ENCODE results near the gene APLP1.
"Not testable (repeated sequence)": the region's sequence is repeated elsewhere in the genome, so short reads cannot be mapped to it uniquely, and the experiment has no call there.

The APLP1 gene

DNA sequence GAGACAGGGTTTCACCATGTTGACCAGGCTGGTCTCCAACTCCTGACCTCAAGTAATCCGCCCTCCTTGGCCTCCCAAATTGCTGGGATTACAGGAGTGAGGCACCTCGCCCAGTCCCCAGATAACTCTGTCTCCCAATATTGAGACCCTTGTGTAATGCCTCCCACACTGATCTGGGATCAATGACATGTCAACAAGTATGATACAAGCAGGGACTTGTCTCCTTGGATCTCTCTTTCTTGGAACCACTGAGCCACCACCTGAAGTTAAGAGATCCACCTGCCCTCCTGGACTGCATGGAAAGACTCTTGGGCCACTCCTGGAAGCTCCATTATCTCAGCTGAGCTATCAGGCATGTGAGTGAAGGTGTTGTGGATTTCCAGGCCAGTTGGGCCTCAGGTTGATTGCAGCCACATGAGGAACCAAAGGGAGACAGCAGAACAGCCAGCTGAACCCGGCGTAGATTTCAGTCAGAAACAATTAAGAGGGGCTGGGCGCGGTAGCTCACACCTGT, 16.9 kb downstream of the APLP1 start:
- no peak for DNase-seq

DNA sequence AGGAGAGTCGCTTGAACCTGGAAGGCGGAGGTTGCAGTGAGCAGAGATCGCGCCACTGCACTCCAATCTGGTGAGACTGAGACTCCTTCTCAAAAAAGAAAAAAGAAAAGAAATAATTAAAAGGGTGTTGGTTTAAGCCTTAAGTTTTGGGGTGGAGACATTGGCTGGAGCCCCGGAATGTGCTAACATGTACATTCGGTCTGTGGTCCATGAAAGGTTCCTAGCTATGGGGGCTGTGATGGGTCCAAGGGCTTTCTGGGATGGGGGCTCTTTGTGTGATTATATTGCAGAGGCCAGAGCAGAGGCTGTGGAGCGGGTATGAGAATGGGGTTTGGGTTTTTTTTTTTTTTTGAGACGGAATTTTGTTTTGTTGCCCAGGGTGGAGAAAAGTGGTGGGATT, 17.5 kb downstream of the APLP1 start:
- no peak for DNase-seq

DNA sequence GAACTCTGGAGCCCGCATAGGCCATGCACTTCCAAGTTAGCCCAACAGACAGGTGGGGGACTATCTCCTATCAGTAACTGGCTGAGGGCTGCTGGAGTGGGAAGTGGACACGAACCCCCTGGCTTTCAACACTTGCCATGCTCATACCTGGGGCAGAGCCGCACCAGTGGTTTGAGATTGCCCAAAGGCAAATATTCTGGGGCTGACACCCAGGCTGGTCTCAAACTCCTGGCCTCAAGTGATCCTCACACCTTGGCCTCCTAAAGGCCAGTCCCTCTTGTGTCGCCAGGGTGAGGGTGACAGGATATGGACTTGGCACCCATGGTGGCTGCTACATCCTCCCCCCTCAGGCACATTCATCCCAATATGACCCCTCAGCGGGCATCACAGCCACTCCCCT, 18.8 kb downstream of the APLP1 start:
- no peak for DNase-seq

DNA sequence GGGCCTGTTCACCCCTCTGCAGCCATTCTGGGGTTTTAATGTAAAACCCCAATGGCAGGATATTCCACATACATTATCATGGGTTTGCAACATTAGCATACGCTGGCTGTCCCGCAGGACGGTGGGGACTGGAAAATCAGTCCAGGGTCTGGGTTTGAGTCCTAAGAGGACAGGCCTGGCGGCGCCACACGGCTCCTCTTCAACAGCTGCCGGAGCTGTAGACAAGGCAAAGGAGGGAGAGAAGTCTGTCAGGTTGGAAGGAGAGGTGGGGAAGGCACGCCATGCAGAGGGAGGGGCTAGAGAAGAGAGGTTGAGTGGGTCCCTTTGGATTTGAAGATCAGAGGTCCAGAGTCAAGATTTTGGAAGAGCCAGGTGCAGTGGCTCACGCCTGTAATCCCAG, 20.0 kb downstream of the APLP1 start:
- no peak for DNase-seq

DNA sequence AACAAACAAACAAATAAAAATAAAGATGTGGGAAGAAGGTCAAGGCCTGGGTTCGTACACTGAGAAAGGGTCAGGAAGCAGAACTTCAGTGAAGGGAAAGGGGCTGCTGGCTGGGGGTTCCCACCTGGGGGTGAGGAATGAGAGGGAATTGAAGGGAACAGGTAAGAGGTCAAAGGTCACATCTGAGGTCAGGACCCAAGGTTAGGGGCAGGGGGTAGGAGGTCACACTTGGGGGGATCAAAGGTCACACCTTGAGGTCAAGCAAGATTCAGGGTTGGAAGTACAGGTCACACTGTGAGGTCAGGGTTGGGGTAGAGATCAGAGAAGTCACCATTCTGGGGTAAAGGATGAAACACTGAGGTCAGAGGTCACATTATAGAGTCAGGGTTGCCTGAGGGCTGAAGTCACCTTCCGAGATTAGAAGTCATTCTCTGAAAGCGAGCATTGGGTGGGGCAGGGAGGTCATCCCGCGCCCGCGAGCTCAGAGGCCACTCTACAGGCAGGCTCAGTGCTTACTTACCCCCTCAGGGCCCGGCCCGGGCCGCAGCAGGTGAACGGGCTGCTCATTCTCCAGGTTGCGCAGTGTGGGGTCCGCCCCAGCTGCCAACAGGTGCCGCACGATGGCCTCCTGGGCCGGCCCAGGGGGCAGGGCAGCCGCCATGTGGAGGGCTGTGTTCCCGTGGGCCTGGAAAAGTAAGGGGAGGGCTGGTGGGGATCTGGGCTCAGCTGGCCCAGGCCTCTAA, 21.2 kb downstream of the APLP1 start:
- DNase-seq, result no peak

DNA sequence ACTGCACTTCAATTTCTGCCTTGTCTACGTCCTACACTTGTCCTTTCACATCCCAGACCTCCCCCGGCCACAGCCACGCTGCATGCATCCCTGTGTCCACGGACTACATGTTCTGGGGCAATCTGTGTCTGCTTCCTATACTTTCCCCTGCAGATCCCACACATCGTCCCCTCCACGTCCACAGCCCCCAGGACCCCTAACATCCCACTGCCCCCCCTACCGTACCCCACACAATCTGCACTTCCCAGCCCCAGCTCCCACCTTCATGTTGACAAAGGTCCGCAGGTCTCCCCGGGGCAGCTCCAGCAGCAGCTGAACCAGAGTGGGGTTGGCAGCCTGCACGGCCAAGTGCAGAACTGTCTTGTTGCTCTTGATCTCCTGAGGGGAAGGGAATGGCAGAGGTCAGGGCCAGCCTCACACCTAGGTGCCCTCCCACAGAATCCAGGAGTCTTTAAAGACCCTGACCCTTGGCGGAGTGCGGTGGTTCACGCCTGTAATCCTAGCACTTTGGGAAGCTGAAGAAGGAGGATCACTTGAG, 21.8 kb downstream of the APLP1 start:
- DNase-seq, result no peak

DNA sequence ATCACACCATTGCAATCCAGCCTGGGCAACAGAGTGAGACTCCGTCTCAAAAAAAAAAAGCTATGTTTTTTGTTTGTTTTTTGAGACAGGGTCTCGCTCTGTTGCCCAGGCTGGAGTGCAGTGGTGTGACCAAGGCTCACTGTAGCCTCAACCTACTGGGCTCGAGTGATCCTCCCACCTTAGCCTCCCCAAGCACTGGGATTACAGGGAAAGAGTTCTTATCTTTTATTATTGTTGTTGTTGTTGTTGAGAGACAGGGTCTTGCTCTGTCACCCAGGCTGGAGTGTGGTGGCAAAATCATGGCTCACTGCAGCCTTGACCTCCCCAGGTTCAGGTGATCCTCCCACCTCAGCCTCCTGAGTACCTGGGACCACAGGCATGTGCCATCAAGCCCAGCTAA, 23.4 kb downstream of the APLP1 start:
- not testable (repeated sequence) for DNase-seq

DNA sequence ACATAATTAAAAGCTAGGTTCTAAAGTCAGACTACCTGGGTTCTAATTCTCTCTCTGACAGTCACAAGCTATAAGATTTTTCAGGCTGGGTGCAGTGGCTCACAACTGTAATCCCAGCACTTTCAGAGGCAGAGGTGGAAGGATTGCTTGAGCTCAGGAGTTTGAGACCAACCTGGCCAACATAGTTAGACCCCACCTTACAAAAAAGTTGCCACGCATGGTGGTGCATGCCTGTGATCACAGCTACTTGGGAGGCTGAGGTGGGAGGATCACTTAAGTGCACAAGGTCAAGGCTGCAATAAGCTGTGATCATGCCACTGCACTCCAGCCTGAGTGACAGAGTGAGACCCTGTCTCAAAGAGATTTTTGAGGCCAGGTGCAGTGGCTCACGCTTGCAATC, 26.0 kb downstream of the APLP1 start:
- no peak for DNase-seq

DNA sequence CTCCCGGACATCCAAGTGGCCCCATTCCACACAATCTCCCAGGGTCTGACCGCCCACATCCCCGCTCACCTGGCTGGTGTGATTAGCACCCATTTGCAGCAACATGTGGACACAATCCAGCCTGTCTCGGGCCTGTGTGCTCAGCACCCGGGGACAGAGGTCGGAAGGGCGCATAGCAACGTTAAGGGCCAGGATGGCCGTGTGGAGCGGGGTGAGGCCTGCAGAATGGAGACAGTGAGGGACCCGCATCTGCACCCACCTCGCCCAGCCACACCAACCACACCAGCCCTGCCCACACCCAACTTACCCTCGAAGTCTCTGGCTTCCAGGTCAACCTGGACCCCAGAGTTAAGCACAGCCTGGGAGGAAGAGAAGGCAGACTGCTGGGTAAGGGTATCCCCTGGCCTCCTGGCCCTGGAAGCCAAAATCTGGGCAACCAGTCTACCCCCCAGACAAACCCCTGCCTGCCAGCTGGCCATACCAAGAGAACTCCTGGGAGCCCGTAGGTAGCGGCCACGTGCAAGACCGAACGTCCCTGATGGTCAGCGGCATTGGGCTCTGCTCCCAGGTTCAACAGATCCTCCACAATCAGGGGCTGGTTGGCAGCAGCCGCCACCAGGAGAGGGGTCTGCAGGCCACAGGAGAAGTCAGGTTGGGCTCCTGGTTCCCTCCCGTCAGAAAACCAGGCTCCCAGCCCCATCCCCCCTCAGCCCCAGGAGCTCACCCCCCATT, 27.7 kb downstream of the APLP1 start:
- no peak for DNase-seq

DNA sequence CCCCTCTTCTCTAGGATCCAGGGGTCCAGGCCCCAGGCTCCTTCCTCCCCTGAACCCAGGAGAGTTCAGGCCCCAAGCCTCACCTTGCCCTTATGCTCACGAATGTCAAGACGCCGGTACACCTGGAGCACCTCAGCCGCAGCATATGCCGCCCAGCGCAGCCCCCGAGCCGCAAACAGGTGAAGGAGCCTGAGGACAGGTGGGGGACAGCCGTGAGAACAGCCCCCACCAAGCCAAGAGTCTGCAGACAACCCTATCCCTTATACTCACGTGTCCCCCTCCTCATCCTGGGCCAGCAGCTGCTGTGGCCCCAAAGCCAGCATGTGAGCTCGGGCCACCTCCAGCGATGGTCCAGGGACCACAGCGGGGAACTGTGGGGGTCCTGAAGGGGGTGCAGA, 28.3 kb downstream of the APLP1 start:
- DNase-seq, result no peak

DNA sequence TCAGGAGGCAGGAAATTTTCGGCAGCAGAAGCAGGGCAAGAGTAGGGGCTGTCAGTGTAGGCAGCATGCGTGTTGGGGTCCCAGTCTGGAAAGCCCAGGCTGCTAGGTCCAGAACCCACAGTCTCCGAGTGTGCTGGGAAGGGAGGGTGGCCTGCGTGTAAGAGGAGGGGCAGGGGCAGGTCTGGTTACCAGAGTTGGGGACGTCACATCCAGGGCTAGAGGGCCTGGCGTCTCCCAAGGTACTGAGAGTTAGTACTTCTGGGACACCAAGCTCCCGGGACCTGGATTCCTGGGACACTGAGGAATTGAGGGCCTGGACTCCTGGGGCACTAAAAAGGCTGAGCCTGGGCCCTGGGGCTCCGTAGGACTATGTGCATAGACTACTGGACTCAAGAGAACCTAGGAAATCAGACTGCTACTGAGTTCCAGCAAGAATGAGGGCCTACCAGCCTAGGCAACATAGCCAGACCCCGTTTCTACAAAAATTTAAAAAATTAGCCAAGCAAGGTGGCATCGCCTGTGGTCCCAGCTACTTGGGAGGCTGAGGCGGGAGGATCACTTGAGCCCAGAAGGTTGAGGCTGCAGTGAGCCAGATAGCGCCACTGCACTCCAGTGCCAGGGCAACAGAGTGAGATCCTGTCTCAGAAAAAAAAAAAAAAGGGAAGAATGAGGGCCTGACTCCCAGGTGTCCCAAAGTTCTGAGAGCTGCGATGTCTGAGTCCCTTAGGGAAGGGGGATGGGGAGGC, 29.5 kb downstream of the APLP1 start:
- DNase-seq, result no peak

DNA sequence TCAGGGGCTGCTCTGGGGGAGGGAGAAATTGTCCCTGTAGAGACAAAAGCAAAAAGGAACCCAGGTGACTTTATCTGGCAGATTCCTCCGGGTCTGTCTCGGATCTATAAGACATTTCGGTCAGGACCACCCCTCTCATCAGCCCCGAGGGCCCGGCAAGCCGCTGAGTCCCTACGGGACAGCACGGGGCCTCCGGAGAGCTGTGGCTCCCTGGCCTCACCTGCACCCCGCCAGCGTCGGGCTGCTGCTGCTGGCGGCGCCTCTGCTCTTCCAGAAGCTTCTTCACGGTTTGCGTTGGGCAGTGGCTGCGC, 30.1 kb downstream of the APLP1 start:
- no peak for DNase-seq

DNA sequence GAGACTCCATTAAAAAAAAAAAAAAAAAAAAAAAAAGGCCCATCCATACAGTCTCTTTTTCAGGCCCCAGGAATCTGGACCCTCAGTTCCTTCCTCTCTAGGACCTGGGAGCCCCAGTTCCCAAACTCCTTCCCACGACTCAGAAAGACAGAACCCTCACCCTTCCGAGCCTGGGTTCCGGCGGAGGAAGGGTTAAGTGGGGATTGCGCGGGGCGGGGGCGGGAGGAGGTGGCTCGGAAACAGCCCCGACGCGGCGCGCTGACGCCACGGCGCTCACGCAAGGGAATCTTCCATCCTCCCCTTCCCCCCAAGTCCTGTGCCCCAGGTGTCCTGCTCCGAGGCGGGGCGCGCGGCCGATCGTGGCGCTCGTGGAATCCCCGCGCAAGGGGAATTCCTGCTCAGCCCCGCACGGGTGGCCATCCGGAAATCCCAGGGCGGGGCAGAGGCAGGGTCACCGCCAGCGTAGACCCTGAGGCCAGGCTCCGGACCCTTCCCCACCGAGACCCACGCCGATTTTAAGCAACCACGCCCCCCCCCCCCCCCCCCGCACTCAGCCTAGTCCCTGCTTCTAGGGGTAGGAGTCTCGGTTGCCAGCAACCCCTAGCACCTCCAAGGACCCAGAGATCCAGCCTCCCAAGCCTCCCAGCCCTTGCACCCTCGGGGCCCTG, 31.3 kb downstream of the APLP1 start:
- DNase-seq, result peak; percentile 36

DNA sequence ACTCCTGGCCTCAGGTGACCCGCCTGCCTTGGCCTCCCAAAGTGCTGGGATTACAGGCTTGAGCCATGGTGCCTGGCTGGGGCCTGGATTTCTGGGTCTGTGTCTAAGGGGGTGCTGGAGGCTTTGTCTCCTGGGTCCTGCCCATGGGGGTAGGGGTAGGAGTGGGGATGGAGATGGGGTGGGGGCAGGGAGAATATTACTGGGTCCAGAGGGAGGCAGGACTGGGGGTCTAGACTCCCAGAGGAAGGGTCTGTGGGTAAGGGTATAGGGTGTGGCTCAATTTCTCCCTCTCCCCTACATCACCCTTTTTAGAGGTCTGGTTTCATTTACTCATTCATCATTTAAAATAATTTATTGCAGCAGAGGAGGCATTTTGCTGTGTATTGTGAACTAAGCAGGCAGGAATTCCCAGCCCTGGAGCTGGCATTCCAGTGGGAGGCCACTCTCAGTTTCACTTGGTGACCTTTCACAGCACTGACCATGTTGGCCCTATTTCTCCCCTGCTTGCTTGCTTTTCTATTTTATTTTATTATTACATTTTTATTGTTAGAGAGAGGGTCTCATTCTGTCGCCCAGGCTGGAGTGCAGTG, 32.8 kb downstream of the APLP1 start:
- no peak for DNase-seq

DNA sequence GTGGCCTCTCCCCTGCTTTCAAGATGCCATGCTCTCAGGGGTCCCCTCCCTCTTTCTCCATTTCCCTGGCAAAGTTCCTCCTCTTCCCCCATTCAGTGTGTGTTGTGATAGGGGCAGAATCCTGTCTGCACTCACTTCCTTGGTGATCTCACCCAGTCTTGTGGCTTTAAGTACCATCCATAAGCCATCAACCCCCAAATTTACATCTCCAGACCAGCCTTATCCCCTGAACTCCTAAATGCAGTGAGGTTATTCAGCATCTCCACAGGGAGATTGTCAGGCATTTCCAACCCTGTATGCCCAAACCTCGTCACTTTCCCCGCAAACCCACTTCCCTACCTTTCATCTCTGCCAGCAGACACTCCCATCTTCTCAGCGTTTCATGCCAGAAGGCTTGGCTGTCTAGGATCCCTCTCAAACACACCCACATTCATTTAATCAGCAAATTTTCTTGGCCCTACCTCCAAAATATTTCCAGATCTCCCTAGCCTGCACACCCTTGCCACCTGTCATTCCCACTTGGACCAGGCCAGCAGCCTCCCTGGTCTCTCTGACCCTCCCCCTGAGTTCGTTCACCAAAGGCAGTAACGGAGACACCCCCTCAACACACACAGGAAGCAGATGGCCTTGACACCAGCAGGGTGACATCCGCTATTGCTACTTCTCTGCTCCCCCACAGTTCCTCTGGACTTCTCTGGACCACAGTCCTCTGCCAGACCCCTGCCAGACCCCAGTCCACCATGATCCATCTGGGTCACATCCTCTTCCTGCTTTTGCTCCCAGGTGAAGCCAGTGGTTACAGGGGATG, 33.7 kb downstream of the APLP1 start, which contains the start of gene HCST:
Gene HCST, plus strand, starts transcription at position 676 of the 808 bp plus-strand sequence. Its CDS starts 65 bp downstream, at position 741.
- DNase-seq, result no peak

DNA sequence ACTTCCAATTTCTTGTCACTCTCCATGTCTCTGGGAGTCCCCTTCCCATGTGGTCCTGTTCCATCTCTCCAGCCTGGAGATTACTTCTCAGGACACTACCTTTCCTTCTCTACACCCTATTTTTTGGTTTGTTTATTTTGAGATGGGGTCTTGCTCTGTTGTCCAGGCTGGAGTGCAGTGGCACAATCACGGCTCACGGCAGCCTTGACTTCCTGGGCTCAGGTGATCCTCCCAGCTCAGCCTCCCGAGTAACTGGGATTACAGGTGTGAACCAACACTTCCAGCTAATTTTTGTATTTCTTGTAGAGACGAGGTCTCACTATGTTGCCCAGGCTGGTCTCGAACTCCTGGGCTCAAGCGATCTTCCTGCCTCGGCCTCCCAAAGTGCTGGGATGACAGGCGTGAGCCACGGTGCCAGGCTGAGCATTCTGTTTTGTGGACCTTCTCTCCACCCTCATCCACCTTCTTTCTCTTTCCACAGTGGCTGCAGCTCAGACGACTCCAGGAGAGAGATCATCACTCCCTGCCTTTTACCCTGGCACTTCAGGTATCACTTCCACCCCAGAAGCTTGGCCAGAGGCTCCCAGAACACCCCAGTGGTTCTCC, 34.6 kb downstream of the APLP1 start:
- no peak for DNase-seq

DNA sequence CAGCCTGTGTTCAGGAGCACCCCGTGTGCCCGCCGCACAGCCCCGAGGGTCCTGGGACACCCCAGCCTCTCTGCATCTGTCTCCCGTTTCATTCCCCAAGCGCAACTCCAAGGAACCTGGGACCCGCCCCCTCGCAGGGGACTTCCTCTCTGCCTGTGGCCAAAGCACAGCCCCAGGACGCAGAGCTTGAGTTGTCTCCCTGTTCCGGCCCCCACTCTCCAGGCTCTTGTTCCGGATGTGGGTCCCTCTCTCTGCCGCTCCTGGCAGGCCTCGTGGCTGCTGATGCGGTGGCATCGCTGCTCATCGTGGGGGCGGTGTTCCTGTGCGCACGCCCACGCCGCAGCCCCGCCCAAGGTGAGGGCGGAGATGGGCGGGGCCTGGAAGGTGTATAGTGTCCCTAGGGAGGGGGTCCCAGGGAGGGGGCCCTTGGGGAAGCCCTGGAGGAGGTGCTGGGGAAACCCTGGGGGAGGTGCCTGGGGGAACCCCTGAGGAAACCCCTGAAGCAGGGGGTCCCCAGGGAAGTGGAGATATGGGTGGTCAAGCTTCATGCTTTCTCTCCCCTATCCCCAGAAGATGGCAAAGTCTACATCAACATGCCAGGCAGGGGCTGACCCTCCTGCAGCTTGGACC, 35.3 kb downstream of the APLP1 start:
- DNase-seq, result no peak

DNA sequence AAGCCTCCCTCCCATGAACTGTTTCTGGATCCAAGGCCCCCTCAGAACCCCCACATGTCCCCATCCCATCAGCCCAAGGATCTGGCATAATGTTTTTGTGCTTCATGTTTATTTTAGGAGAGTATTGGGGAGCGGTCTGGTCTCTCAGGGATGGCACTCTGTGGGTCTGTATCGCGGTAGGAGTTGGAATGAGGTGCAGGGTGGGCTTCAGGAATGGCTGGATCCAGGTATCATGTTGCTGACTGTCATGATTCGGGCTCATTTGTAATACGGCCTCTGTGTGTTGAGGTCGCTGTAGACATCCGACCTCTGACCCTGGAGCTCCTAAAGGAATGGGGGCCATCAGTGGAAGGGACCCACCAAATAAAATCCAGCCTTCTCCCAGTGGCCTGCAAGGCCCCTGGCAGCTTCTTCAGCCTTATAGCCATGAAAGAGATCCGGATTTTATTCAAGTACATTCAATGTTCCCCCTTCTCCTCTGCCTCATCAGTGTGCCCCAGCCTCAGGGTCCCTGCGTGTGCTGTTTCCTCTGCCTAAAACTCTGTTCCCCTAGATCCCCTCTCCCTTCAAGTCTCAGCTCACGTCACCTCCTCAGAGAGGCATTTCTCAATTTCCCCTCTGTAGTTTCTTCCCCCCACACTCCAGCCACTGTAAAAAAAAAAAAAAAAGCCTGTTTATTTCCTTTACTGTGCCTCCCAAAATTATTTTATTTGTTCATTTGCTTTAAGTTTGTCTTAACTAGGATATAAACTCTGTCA, 36.1 kb downstream of the APLP1 start:
- DNase-seq, result no peak

DNA sequence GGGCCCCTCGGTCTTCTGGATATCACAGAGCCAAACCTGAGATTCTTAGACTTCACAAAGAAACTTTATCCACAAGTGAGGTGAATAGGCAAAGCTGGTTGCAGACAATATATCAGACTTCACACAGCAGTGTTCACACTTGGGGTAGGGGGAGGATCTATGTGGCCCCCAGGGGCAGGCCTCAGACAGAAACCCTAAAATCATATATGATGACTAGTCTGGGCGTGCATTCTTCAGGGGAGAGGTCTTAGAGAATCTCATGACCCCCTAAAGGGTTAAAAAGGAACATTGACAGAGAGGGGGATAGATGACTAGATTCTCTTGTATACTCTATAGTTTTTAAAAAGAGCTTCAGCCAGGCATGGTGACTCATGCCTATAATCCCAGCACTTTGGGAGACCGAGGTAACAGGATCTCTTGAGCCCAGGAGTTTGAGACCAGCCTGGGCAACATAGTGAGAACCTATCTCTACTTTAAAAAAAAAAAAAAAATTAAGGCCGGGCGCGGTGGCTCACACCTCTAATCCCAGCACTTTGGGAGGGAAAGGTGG, 36.9 kb downstream of the APLP1 start:
- DNase-seq, result no peak

DNA sequence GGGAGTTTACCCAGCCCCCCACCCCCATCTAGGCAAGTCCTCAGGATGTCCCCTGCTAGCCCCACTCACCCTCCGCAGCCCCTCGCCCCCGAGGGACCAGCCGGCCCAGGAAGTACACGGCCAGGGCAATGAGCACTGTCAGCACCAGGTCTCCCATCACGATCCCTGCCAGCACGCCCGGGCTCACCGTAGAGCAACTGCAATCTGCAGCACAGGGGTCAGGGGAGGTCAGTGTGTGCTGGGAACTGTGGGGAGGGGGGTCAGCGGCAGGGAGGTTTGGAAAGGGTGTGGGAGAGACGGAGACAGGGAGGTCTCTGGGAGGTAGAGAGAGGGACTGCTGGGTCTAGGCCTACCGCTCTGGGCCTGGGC, 39.0 kb downstream of the APLP1 start:
- DNase-seq, result no peak

All from NCI-H524 treated with DMSO at 0.1 percent for 48 hours (cell line).